ENCODE data around the gene CST7. TPM values are rescaled to one million over a fixed set of nuclear protein-coding genes. Genes with fewer than 3 reads are reported as not detected.

CST7 gene, protein sequence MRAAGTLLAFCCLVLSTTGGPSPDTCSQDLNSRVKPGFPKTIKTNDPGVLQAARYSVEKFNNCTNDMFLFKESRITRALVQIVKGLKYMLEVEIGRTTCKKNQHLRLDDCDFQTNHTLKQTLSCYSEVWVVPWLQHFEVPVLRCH
- polyA plus RNA-seq (2013) = 10.4 TPM

DNA sequence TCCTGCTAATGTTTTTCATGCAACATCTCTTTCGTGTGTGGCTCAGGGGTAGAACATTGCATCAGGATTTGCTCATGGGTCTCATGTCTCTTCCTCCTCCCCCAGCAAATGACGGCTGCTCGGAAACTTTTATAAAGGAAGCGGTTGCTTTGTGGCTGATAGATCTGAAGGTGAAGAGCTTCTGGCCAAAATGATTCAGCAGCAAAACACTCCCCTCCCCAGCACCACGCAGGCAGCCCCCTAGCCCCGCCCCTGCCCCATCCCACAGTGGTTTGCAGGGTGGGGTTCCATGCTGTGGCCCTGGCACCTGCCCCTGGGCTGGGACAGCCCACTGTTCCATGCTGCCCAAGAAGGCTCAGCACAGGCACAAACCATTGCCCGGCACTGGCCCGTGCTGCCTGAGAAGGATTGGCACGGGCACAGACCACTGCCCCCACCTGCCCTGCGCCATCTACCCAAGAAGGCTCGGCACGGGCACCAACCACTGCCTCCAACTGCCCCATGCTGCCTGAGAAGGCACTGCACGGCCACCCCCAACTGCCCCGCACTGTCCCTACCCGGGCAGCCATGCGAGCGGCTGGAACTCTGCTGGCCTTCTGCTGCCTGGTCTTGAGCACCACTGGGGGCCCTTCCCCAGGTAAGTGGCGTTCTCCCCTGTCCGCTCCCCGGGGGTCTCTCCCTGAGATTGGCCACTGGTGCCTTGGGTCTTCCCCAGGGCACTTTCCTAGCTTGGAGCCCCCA, at the start of gene CST7:
Gene CST7, plus strand, starts transcription at position 331 of the 741 bp plus-strand sequence. Its CDS starts 237 bp downstream, at position 568.
- Histone ChIP-seq H3K4me3 (ENCODE audit: control insufficient read depth in 1 of 7, extremely low read depth in 1 of 7, insufficient read depth in 4 of 7, low read depth in 2 of 7, low read length in 6 of 7) (peak within 1 kb of the TSS in 3 of 7 experiments; percentile 45 to 57 (median 53)), H3K27ac (ENCODE audit: insufficient read depth in 1 of 2, low read depth in 1 of 2, low read length in 2 of 2, poor library complexity in 1 of 2, severe bottlenecking in 2 of 2) (no peak within 1 kb of the TSS), H3K9me3 (ENCODE audit: control extremely low read depth in 1 of 5, control insufficient read depth in 4 of 5, insufficient read depth in 2 of 5, low read depth in 1 of 5, low read length in 4 of 5) (peaks cover 0 to 5% (median 0%) of the 10 kb centered on the region in 5 experiments), H3K36me3 (ENCODE audit: control insufficient read depth in 4 of 4, insufficient read depth in 4 of 4, low read length in 3 of 4) (peaks cover 0 to 10% (median 1%) of the 10 kb centered on the region in 4 experiments), H3K4me1 (ENCODE audit: control extremely low read depth in 1 of 4, control insufficient read depth in 4 of 4, insufficient read depth in 4 of 4, low read length in 3 of 4) (peaks cover 0 to 45% (median 32%) of the 10 kb centered on the region in 4 experiments), H3K27me3 (replicated peaks in 2 of 5; ENCODE audit: control insufficient read depth in 4 of 5, insufficient read depth in 5 of 5, low read length in 4 of 5) (no peaks in the 10 kb centered on the region)
- POLR2A ChIA-PET = no interaction called here
- peak; percentile 86 to 98 (median 96) for DNase-seq
- 53% methylated on average over 14 of the region's 20 CpGs for WGBS (ENCODE audit: insufficient coverage)
- CTCF ChIA-PET = no interaction called here

DNA sequence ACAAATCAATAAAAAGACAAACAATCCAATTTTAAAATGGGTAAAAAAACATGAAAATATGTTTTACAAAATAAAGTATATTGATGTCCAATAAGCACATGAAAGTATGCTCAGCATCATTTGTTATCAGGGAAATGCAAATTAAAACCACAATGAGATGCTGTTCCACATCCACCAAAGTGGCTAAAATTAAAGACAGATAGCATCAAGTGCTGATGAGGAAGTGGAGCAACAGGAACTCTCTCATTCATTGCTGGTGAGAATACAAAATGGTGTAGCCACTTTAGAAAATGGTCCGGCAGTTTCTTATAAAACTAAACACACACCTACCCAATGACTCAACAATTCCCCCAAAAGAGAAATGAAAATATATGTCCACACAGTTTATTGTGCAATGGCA, 42.3 kb upstream of the CST7 start:
- CTCF ChIA-PET = interaction anchor here (0.7 kb wide), 1 partner anchor 39 kb away, joined by 3 read pairs; no protein-coding TSS in a partner anchor
- DNase-seq = no peak
- no peaks in the 10 kb centered on the region for H3K36me3 ChIP-seq (ENCODE audit: control insufficient read depth in 4 of 4, insufficient read depth in 4 of 4, low read length in 3 of 4)

DNA sequence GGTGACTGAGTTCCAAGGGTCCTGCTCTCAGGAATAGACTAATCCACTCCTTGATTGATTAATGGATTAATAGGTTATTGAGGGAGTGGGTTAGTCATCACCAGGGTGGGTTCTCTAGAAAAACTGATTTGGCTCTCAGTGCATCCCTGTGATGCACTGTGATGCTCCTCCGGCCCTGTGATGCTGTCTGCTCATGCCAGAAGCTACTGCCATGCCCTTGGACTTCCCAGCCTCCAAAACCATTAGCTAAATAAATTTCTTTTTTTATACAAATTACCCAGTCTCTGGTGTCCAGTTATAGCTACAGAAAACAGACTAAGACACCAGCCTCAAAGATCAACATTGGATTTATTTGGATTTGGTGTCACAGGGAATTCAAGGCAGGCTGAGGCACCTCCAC, 40.4 kb upstream of the CST7 start:
- Histone ChIP-seq H3K27me3 (replicated peaks in 2 of 5; ENCODE audit: control insufficient read depth in 4 of 5, insufficient read depth in 5 of 5, low read length in 4 of 5) (no peaks in the 10 kb centered on the region), H3K9me3 (ENCODE audit: control extremely low read depth in 1 of 5, control insufficient read depth in 4 of 5, insufficient read depth in 2 of 5, low read depth in 1 of 5, low read length in 4 of 5) (peaks cover 0 to 15% (median 10%) of the 10 kb centered on the region in 5 experiments), H3K4me1 (ENCODE audit: control extremely low read depth in 1 of 4, control insufficient read depth in 4 of 4, insufficient read depth in 4 of 4, low read length in 3 of 4) (no peaks in the 10 kb centered on the region), H3K36me3 (ENCODE audit: control insufficient read depth in 4 of 4, insufficient read depth in 4 of 4, low read length in 3 of 4) (no peaks in the 10 kb centered on the region), H3K27ac (ENCODE audit: insufficient read depth in 1 of 2, low read depth in 1 of 2, low read length in 2 of 2, poor library complexity in 1 of 2, severe bottlenecking in 2 of 2) (no peak overlapping the region), H3K4me3 (ENCODE audit: control insufficient read depth in 1 of 7, extremely low read depth in 1 of 7, insufficient read depth in 4 of 7, low read depth in 2 of 7, low read length in 6 of 7) (no peak overlapping the region)
- ChIA-PET POLR2A (no interaction called here), CTCF (interaction anchor here (1.1 kb wide), 1 partner anchor 9 kb away, joined by 3 read pairs; no protein-coding TSS in a partner anchor)
- DNase-seq = no peak
- no CpG with 5 or more reads among the region's 1 CpG for WGBS (ENCODE audit: insufficient coverage)

More for the DNA sequence above, 42.3 kb upstream of the CST7 start:
- Histone ChIP-seq H3K4me3 (ENCODE audit: control insufficient read depth in 1 of 7, extremely low read depth in 1 of 7, insufficient read depth in 4 of 7, low read depth in 2 of 7, low read length in 6 of 7) (no peak overlapping the region), H3K27ac (ENCODE audit: insufficient read depth in 1 of 2, low read depth in 1 of 2, low read length in 2 of 2, poor library complexity in 1 of 2, severe bottlenecking in 2 of 2) (no peak overlapping the region), H3K9me3 (ENCODE audit: control extremely low read depth in 1 of 5, control insufficient read depth in 4 of 5, insufficient read depth in 2 of 5, low read depth in 1 of 5, low read length in 4 of 5) (peaks cover 0 to 15% (median 10%) of the 10 kb centered on the region in 5 experiments), H3K27me3 (replicated peaks in 2 of 5; ENCODE audit: control insufficient read depth in 4 of 5, insufficient read depth in 5 of 5, low read length in 4 of 5) (no peaks in the 10 kb centered on the region), H3K4me1 (ENCODE audit: control extremely low read depth in 1 of 4, control insufficient read depth in 4 of 4, insufficient read depth in 4 of 4, low read length in 3 of 4) (no peaks in the 10 kb centered on the region)
- WGBS (ENCODE audit: insufficient coverage) = no CpG with 5 or more reads among the region's 1 CpG
- POLR2A ChIA-PET = no interaction called here

DNA sequence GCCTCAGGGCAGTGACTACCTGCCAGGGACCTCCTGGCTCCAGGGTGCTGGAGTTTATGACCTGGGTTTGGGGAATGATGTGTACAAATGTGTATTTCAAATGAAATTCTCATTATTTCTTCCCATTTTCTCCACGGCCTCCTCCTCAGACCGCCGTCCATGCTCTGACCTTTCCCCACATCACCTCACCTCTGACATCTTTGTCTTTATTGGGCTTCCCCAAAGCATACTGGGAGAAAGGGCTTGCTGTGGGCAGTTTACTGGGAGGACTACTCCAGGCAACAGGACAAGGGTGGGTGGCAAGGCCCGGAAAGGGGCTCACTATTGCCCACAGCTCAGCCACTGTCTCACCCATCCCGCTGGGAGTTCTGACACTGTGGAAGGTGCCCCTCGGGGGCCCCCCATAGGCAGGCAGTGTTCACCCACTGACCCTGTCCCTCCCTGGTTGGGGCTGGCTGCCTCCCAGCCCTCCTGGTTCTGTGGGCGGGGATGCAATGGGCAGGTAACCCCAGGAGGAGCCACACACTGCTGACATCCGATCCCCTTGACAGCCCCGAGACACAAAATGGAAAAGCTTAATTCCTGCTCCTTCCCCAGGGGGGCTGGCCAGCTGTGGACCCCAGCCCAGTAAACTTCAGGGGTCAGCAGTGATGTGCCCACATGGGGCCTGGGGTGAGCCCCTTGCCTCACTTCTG, 39.8 kb upstream of the CST7 start:
- no peak for DNase-seq
- Histone ChIP-seq H3K36me3 (ENCODE audit: control insufficient read depth in 4 of 4, insufficient read depth in 4 of 4, low read length in 3 of 4) (no peaks in the 10 kb centered on the region), H3K4me3 (ENCODE audit: control insufficient read depth in 1 of 7, extremely low read depth in 1 of 7, insufficient read depth in 4 of 7, low read depth in 2 of 7, low read length in 6 of 7) (no peak overlapping the region), H3K27me3 (replicated peaks in 2 of 5; ENCODE audit: control insufficient read depth in 4 of 5, insufficient read depth in 5 of 5, low read length in 4 of 5) (no peaks in the 10 kb centered on the region), H3K9me3 (ENCODE audit: control extremely low read depth in 1 of 5, control insufficient read depth in 4 of 5, insufficient read depth in 2 of 5, low read depth in 1 of 5, low read length in 4 of 5) (peaks cover 0 to 15% (median 10%) of the 10 kb centered on the region in 5 experiments), H3K27ac (ENCODE audit: insufficient read depth in 1 of 2, low read depth in 1 of 2, low read length in 2 of 2, poor library complexity in 1 of 2, severe bottlenecking in 2 of 2) (no peak overlapping the region), H3K4me1 (ENCODE audit: control extremely low read depth in 1 of 4, control insufficient read depth in 4 of 4, insufficient read depth in 4 of 4, low read length in 3 of 4) (no peaks in the 10 kb centered on the region)
- 91% methylated on average over 9 of the region's 9 CpGs for WGBS (ENCODE audit: insufficient coverage)
- ChIA-PET POLR2A (no interaction called here), CTCF (interaction anchor here (1.1 kb wide), 1 partner anchor 9 kb away, joined by 3 read pairs; no protein-coding TSS in a partner anchor)

DNA sequence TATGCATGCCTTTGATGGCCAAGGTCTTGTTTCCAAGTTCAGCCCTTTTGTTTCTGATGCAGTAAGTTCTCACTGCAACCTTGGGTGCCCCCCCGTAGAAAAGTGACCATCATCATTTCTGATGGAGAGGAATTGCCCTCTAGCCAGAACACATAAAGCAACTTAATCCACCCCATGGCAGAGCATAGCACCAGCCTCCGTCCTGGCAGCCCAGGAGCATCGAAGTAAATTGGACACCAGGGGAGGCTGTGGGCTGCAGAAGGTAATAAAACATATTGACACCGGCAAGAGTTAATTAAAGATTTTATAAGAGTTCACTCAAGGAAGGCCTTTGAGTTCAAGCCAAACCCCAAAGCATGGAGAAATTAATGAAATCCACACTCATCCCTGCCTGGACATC, 39.2 kb upstream of the CST7 start:
- POLR2A ChIA-PET = no interaction called here
- no peaks in the 10 kb centered on the region for H3K27me3 ChIP-seq (replicated peaks in 2 of 5; ENCODE audit: control insufficient read depth in 4 of 5, insufficient read depth in 5 of 5, low read length in 4 of 5)
- WGBS (ENCODE audit: insufficient coverage) = 100% methylated on average over 1 of the region's 4 CpGs

DNA sequence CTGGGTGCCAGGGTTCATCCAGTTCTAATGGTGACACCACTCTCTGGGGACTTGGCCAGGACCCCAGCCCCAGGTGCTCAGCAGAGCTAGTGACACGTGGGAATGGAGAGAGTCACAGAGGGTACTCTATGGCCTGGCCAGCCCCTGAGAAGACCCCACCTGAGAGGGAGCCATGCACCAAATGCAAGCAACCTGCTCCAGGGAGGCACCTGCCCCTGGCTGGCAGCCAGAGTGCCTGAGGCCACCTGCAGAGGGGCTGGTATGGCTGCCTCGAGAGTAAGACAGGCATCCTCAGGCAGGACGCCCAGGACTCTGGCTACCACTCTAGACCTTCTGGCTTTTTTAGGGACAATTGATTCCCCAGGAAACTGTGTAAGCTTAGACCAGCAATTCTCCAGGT, 38.6 kb upstream of the CST7 start:
- H3K27me3 ChIP-seq (replicated peaks in 2 of 5; ENCODE audit: control insufficient read depth in 4 of 5, insufficient read depth in 5 of 5, low read length in 4 of 5) = no peaks in the 10 kb centered on the region
- no peak for DNase-seq

More for the DNA sequence above, 39.2 kb upstream of the CST7 start:
- no peak for DNase-seq
- Histone ChIP-seq H3K36me3 (ENCODE audit: control insufficient read depth in 4 of 4, insufficient read depth in 4 of 4, low read length in 3 of 4) (no peaks in the 10 kb centered on the region), H3K9me3 (ENCODE audit: control extremely low read depth in 1 of 5, control insufficient read depth in 4 of 5, insufficient read depth in 2 of 5, low read depth in 1 of 5, low read length in 4 of 5) (peaks cover 0 to 15% (median 10%) of the 10 kb centered on the region in 5 experiments), H3K27ac (ENCODE audit: insufficient read depth in 1 of 2, low read depth in 1 of 2, low read length in 2 of 2, poor library complexity in 1 of 2, severe bottlenecking in 2 of 2) (no peak overlapping the region), H3K4me3 (ENCODE audit: control insufficient read depth in 1 of 7, extremely low read depth in 1 of 7, insufficient read depth in 4 of 7, low read depth in 2 of 7, low read length in 6 of 7) (no peak overlapping the region), H3K4me1 (ENCODE audit: control extremely low read depth in 1 of 4, control insufficient read depth in 4 of 4, insufficient read depth in 4 of 4, low read length in 3 of 4) (no peaks in the 10 kb centered on the region)
- CTCF ChIA-PET = interaction anchor here (1.1 kb wide), 1 partner anchor 8 kb away, joined by 3 read pairs; no protein-coding TSS in a partner anchor

More for the DNA sequence above, 38.6 kb upstream of the CST7 start:
- POLR2A ChIA-PET = no interaction called here
- CTCF ChIA-PET = no interaction called here
- H3K27ac ChIP-seq (ENCODE audit: insufficient read depth in 1 of 2, low read depth in 1 of 2, low read length in 2 of 2, poor library complexity in 1 of 2, severe bottlenecking in 2 of 2) = no peak overlapping the region
- H3K4me3 ChIP-seq (ENCODE audit: control insufficient read depth in 1 of 7, extremely low read depth in 1 of 7, insufficient read depth in 4 of 7, low read depth in 2 of 7, low read length in 6 of 7) = no peak overlapping the region
- no peaks in the 10 kb centered on the region for H3K4me1 ChIP-seq (ENCODE audit: control extremely low read depth in 1 of 4, control insufficient read depth in 4 of 4, insufficient read depth in 4 of 4, low read length in 3 of 4)
- no peaks in the 10 kb centered on the region for H3K36me3 ChIP-seq (ENCODE audit: control insufficient read depth in 4 of 4, insufficient read depth in 4 of 4, low read length in 3 of 4)
- 100% methylated on average over 3 of the region's 3 CpGs for WGBS (ENCODE audit: insufficient coverage)
- peaks cover 0 to 15% (median 10%) of the 10 kb centered on the region in 5 experiments for H3K9me3 ChIP-seq (ENCODE audit: control extremely low read depth in 1 of 5, control insufficient read depth in 4 of 5, insufficient read depth in 2 of 5, low read depth in 1 of 5, low read length in 4 of 5)

Measured in common myeloid progenitor, CD34-positive (primary cell).